Keratinocyte (primary cell): ENCODE data around the gene ATP13A5. TPM values are rescaled to one million over a fixed set of nuclear protein-coding genes. Genes with fewer than 3 reads are reported as not detected.

Experiments used
- DNase-seq: peaks from one replicate; pipeline ENCODE4 v3.0.0-alpha.2; 2011; ENCODE audit warnings: low read depth, missing footprints, low spot score
- FAIRE-seq: peaks from 2 replicates; lab custom pipeline; 2011; peaks lifted over from hg19 to GRCh38; lab: Jason Lieb, UNC
- H2AFZ ChIP-seq: 2 replicates; pipeline ENCODE4 v1.6.0; 2012; ENCODE audit warnings: low read length, control low read depth, inconsistent platforms; ENCODE audit not compliant: control insufficient read depth
- H3K27ac ChIP-seq: 2 replicates; pipeline ENCODE4 v1.5.1; 2011; ENCODE audit warnings: low read length; ENCODE audit not compliant: control insufficient read depth, insufficient read depth
- H3K27me3 ChIP-seq: 3 replicates; pipeline ENCODE4 v1.6.0; 2011; ENCODE audit warnings: low read length; ENCODE audit not compliant: control insufficient read depth, insufficient read depth; ENCODE audit errors: extremely low read depth
- H3K36me3 ChIP-seq, 2 experiments: 2 replicates in 1 of 2; 3 replicates in 1 of 2; pipeline ENCODE4 v1.5.1; 2011; ENCODE audit warnings: low read length in 2 of 2, mild to moderate bottlenecking in 1 of 2; ENCODE audit not compliant: control insufficient read depth in 2 of 2, insufficient read depth in 2 of 2; ENCODE audit errors: extremely low read depth in 1 of 2
- H3K4me1 ChIP-seq: 3 replicates; pipeline ENCODE4 v1.5.1; 2011; ENCODE audit warnings: low read length; ENCODE audit not compliant: control insufficient read depth, insufficient read depth; ENCODE audit errors: extremely low read depth
- H3K4me2 ChIP-seq: 3 replicates; pipeline ENCODE4 v1.6.0; 2011; ENCODE audit warnings: low read depth, low read length; ENCODE audit not compliant: control insufficient read depth, insufficient read depth; ENCODE audit errors: extremely low read depth
- H3K4me3 ChIP-seq, 3 experiments: fragments of 200-600 bp in 1 of 3; sonication (generic) in 1 of 3; 2 replicates in 2 of 3; 3 replicates in 1 of 3; pipeline ENCODE4 v1.5.1; 2011 to 2016; ENCODE audit warnings: low read length in 3 of 3, mild to moderate bottlenecking in 3 of 3, control low read depth in 2 of 3, inconsistent platforms in 1 of 3, low read depth in 1 of 3, mixed read lengths in 1 of 3, mixed run types in 1 of 3, moderate library complexity in 1 of 3; ENCODE audit not compliant: control insufficient read depth in 2 of 3, insufficient read depth in 2 of 3; ENCODE audit errors: extremely low read depth in 1 of 3
- H3K79me2 ChIP-seq: 2 replicates; pipeline ENCODE4 v1.6.0; 2012; ENCODE audit warnings: low read length; ENCODE audit not compliant: control insufficient read depth, insufficient read depth
- H3K9ac ChIP-seq: 3 replicates; pipeline ENCODE4 v1.6.0; 2011; ENCODE audit warnings: low read length; ENCODE audit not compliant: control insufficient read depth, insufficient read depth; ENCODE audit errors: extremely low read depth
- H3K9me1 ChIP-seq: 3 replicates; pipeline ENCODE4 v1.6.0; 2011; ENCODE audit warnings: low read length; ENCODE audit not compliant: control insufficient read depth, insufficient read depth; ENCODE audit errors: extremely low read depth
- H3K9me3 ChIP-seq: 2 replicates; pipeline ENCODE4 v1.5.1; 2012; ENCODE audit warnings: low read depth, low read length; ENCODE audit not compliant: control insufficient read depth
- H4K20me1 ChIP-seq: 3 replicates; pipeline ENCODE4 v1.6.0; 2011; ENCODE audit warnings: low read length; ENCODE audit not compliant: control insufficient read depth, insufficient read depth; ENCODE audit errors: extremely low read depth
- CTCF ChIP-seq, 3 experiments: IDR thresholded peaks in 1 of 3; conservative IDR thresholded peaks in 1 of 3; optimal IDR thresholded peaks in 1 of 3; 2 replicates in 2 of 3; 3 replicates in 1 of 3; pipeline versions ENCODE3 to v1.5.1; 2011; ENCODE audit warnings: low read length in 3 of 3, mild to moderate bottlenecking in 3 of 3, moderate library complexity in 2 of 3, control low read depth in 1 of 3, inconsistent platforms in 1 of 3; ENCODE audit not compliant: insufficient read depth in 2 of 3; ENCODE audit errors: extremely low read depth in 1 of 3
- EZH2 ChIP-seq: IDR thresholded peaks from one replicate; pipeline ENCODE4 v1.6.1; 2012; ENCODE audit warnings: inconsistent platforms, mild to moderate bottlenecking, low read length, moderate library complexity
- dilution Hi-C: fragments of 300-500 bp; cut with MboI; formaldehyde crosslinking; loops from one replicate; pipeline ENCODE4 v1.7.0; 2020; ENCODE audit warnings: low sequenced_read_pairs; ENCODE audit not compliant: extremely low pct_ligation_motif_present
- polyA plus RNA-seq, 5 experiments: library from polyadenylated mRNA; depleted of rRNA in 3 of 5; stranded (reverse) in 3 of 5; stranded (forward) in 1 of 5; unstranded in 1 of 5; fragments of >200 nt; gene quantifications; 1 replicate in 1 of 5; 2 replicates in 3 of 5; 3 replicates in 1 of 5; pipeline versions ENCODE4 v1.2.1 to v1.2.3, GENCODE V29; 2011 to 2012; ENCODE audit warnings: missing spikeins in 2 of 5, low read depth in 1 of 5, low replicate concordance in 1 of 5

Gene ATP13A5
- polyA plus RNA-seq, 1 donor (not counting 4 experiments of a cell fraction or from before 2014, with no cell fraction given): not detected

- Histone ChIP-seq H3K9me1 (no peaks in the 10 kb centered on the region), H3K9me3 (no peaks in the 10 kb centered on the region), H3K4me2 (no peak overlapping the region), H3K27ac (no peak overlapping the region), H3K27me3 (no peaks in the 10 kb centered on the region), H2AFZ (no peak overlapping the region), H3K4me3 (no peak overlapping the region), H4K20me1 (no peaks in the 10 kb centered on the region), H3K36me3 (no peaks in the 10 kb centered on the region), H3K9ac (no peak overlapping the region), H3K4me1 (no peaks in the 10 kb centered on the region), H3K79me2 (no peaks in the 10 kb centered on the region)
- FAIRE-seq (no peak), DNase-seq (no peak)
- dilution Hi-C loops: no loop called here
- no peak for TF ChIP-seq EZH2
- no peak for TF ChIP-seq CTCF (optimal IDR thresholded peaks at IDR 0.05 in 1 of 3, IDR thresholded peaks at IDR 0.05 in 1 of 3, conservative IDR thresholded peaks at IDR 0.05 in 1 of 3; ENCODE audit: extremely low read depth in 1 of 3, insufficient read depth in 2 of 3, low read length in 3 of 3)
These were observed 24.1 kb downstream of the ATP13A5 start for GRCh38 chr3:193354423-193354822.

- no peak overlapping the region for H3K4me2 ChIP-seq
- H3K9me1 ChIP-seq: no peaks in the 10 kb centered on the region
- no peaks in the 10 kb centered on the region for H3K27me3 ChIP-seq
- DNase-seq (no peak), FAIRE-seq (no peak)
- no peak overlapping the region for H3K27ac ChIP-seq
- no peaks in the 10 kb centered on the region for H3K4me1 ChIP-seq
- no peaks in the 10 kb centered on the region for H3K79me2 ChIP-seq
- no peaks in the 10 kb centered on the region for H3K9me3 ChIP-seq
- no peak overlapping the region for H3K4me3 ChIP-seq
- dilution Hi-C loops: no loop called here
- no peak overlapping the region for H3K9ac ChIP-seq
- H2AFZ ChIP-seq: no peak overlapping the region
- TF ChIP-seq EZH2 (no peak), CTCF (optimal IDR thresholded peaks at IDR 0.05 in 1 of 3, IDR thresholded peaks at IDR 0.05 in 1 of 3, conservative IDR thresholded peaks at IDR 0.05 in 1 of 3; ENCODE audit: extremely low read depth in 1 of 3, insufficient read depth in 2 of 3, low read length in 3 of 3) (no peak)
- no peaks in the 10 kb centered on the region for H3K36me3 ChIP-seq
- H4K20me1 ChIP-seq: no peaks in the 10 kb centered on the region
These were observed 27.8 kb downstream of the ATP13A5 start for GRCh38 chr3:193350744-193351143.
